ENCODE data around the gene PXMP4.
"Not testable (repeated sequence)": the region's sequence is repeated elsewhere in the genome, so short reads cannot be mapped to it uniquely, and the experiment has no call there.

The PXMP4 gene

DNA sequence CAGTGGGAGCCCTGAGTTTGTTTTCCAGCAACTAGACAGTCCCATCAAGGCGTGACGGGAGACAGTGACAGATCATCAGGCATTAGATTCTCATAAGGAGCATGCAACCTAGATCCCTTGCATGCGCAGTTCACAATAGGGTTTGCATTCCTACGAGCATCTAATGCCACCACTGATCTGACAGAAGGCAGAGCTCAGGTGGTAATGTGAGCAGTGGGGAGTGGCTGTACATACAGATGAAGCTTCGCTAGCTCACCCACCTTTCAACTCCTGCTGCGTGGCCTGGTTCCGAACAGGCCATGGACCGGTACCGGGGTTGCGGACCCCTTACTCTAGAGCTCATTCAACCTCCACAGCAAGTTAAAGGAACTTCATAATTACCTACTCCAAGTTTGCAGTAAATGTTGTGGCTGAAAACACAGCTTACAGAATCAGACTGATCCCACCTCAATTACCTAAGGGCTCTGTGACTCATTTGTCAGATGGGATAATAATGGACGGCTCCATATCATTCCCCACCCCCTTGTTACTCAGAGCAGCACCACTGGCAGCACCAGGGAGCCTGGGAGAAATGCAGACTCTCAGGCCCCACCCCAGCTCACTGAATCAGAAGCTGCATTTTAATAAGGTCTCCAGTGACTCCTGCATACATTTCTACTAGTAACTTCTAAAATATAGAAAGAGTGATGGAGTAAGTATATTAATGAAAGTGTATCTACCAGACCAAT is 15.7 kb downstream of the PXMP4 start:
- no peak for DNase-seq (ENCODE audit: low read depth in 1 of 2, low spot score in 1 of 2)

DNA sequence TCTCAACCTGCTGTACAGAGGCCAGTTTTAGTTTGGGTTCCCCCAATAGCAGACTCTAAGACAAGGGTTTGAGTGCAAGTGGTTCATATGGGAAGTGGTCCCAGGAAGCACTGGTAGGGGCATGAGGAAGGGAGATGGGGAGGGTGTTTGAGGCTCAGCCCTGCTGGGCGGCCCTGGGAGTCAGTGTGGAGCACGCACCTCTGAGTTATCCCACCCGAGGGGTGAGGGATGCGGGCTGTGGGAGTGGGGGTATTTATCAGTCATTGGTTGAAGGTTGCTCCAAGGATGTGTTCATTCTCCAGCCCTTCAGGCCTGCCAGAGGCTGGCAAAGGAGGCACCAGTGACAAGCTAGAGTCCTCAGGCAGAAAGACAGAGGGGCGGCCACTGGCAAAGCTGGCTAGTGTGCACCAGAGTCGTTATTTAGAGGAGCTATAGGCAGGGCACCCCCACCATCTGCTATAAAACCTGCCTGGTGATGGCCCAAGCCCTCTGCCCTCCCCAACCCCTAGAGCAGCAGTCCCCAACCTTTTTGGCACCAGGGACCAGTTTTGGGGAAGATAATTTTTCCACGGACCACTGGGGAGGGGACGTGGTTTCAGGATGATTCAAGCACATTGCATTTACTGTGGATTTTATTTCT is 16.5 kb downstream of the PXMP4 start:
- DNase-seq (ENCODE audit: low read depth in 1 of 2, low spot score in 1 of 2): no peak

DNA sequence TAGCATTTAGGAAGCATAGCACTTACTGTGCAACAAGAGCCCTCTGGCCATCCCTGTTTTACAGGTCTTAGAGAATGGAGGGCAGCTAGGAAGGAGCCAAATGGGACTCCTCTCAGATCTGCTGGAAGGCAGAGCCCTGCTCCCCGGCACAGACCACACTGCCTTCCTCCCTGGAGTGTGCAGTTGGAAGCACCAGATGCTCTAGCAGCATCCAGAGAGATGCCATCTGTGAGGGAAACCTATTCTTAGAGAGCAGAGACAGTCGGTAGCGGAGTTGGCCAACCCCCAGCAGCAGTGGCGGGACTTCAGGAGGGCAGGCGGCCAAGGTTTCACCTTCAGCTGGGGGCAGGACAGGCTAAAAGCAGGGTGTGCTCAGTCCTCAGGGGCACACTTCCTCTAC is 17.2 kb downstream of the PXMP4 start:
- no peak for DNase-seq (ENCODE audit: low read depth in 1 of 2, low spot score in 1 of 2)

DNA sequence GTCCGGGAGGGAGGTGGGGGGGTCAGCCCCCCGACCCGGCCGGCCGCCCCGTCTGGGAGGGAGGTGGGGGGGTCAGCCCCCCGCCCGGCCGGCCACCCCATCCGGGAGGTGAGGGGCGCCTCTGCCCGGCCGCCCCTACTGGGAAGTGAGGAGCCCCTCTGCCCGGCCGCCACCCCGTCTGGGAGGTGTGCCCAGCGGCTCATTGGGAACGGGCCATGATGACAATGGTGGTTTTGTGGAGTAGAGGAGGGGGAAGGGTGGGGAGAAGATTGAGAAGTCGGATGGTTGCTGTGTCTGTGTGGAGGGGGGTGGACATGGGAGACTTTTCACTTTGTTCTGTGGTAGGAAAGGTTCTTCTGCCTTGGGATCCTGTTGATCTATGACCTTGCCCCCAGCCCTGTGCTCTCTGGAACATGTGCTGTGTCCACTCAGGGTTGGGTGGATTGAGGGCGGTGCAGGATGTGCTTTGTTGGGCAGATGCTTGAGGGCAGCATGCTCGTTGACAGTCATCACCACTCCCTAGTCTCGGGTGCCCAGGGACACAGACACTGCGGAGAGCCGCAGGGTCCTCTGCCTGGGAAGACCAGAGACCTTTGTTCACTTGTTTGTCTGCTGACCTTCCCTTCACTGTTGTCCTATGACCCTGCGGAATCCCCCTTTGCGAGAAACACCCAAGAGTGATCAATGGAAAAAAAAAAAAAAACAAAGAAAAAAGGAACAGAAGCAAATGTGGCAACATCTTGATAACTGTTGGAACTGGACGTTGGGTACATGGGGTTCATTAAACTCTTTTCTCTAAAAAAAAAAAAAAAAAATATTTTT is 18.3 kb downstream of the PXMP4 start:
- no peak for DNase-seq (ENCODE audit: low read depth in 1 of 2, low spot score in 1 of 2)

DNA sequence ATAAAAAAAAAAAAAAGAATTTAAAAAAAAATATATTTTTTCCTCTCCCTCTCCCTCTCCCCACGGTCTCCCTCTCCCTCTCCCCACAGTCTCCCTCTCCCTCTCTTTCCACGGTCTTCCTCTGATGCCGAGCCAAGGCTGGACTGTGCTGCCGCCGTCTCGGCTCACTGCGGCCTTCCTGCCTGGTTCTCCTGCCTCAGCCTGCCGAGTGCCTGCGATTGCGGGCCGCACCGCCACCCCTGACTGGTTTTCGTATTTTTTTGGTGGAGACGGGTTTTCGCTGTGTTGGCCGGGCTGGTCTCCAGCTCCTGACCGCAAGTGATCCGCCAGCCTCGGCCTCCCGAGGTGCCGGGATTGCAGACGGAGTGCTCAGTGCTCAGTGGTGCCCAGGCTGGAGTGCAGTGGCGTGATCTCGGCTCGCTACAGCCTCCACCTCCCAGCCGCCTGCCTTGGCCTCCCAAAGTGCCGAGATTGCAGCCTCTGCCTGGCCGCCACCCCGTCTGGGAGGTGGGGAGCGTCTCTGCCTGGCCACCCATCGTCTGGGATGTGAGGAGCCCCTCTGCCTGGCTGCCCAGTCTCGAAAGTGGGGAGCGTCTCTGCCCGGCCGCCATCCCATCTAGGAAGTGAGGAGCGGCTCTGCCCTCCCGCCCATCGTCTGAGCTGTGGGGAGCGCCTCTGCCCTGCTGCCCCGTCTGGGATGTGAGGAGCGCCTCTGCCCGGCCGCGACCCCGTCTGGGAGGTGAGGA is 19.2 kb downstream of the PXMP4 start:
- DNase-seq (ENCODE audit: low read depth in 1 of 2, low spot score in 1 of 2): not testable (repeated sequence)

DNA sequence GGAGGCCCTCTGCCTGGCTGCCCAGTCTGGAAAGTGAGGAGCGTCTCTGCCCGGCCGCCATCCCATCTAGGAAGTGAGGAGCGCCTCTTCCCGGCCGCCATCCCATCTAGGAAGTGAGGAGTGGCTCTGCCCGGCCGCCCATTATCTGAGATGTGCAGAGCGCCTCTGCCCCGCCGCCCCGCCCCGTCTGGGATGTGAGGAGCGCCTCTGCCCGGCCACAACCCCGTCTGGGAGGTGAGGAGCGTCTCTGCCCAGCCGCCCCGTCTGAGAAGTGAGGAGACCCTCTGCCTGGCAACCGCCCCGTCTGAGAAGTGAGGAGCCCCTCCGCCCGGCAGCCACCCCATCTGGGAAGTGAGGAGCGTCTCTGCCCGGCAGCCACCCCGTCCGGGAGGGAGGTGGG is 21.1 kb downstream of the PXMP4 start:
- DNase-seq (ENCODE audit: low read depth in 1 of 2, low spot score in 1 of 2): not testable (repeated sequence)

DNA sequence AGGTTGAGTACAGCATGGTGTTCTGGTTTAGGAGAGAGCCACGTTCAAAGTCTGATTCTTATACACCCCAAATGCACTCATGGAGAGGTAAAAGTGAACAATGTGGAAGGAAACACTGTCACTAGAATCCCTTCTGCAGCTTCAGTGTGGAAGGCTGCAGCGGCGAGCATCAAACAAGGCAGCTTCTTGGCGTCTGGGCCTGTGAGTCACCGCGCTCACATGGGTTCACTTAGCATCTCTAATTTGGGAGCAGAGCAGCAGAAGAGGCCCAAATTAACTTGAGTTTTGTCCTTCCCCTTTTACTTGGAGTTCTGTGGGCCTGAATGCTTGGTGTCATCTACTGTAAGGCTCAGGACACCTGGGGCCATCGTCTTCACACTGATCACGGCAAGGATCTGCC is 23.0 kb downstream of the PXMP4 start:
- DNase-seq (ENCODE audit: low read depth in 1 of 2, low spot score in 1 of 2): no peak

DNA sequence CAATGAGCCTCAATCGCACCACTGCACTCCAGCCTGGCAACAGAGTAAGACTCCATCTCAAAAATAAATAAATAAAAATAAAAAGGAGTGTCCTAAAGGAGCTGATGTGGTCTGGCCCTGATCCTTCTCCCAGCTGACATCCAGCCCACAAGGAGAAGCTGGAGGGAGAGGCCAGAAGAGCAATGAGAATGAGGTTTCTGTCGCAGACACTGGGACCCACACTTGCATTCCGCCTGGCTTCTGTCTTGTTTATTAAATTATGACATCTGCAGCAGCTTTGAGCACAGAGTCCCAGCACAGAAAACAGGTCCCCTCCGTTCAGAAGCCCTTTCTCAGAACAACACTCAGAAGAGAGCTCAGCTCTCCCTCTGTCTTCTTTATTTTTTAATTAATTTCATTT is 23.7 kb downstream of the PXMP4 start:
- no peak for DNase-seq (ENCODE audit: low read depth in 1 of 2, low spot score in 1 of 2)

DNA sequence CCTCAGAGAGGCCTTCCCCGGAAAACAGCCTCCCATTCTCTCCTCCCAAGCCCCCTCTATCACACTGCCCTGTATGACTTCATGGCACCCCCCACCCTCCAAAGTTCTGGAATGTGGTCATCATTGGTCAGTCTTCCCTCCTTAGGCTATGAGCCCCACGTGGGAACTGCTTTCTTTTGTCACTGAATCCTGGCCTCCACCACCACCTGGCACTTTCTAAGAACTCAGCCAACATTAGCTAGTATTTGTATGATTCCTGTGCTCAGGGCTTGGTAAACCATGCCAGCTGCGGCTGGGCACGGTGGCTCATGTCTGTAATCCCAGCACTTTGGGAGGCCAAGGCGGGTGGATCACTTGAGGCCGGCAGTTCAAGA is 25.5 kb downstream of the PXMP4 start:
- DNase-seq (ENCODE audit: low read depth in 1 of 2, low spot score in 1 of 2): no peak

DNA sequence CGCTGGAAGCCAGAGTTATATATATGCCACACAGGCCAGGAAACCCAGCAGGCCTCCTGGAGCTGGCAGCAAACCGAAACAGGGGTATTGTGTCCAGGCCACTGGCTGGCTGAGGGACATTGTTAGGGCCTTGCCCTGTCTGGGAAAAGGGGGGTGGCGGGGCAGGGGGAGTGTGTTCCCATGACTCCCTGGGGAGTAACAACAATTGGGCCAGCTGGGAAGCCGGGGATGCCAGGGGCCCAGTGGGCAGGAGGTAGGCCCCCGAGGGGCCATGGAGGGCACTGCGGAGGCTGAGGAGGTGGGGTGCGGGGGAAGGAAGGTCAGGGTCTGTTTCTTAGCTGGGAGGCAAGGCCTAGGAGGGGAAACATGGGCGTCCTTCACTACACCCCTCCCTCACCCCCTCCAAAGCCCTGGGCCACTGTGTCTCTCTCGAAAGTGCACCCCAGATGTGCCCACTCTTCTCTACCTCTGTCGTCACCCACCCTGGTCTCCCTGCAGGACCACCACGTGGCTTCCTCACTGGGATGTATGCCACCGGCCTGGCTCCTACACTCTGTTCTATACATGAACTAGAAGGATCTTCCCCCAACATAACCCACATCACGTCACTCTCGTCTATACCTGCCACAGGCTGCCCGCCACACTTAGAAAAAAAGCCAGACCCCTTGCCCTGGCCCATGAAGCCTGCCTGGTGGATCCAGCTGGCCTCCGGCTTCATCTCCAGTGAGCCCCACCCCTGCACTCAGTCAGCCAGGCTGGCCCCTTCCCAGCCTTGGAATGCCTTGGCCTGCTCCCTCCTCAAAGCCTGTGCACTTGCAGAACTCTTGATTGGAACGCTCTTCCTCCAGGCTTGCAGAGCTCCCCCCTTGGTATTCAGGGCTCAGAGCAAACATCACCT is 26.1 kb downstream of the PXMP4 start:
- DNase-seq (ENCODE audit: low read depth in 1 of 2, low spot score in 1 of 2): no peak

DNA sequence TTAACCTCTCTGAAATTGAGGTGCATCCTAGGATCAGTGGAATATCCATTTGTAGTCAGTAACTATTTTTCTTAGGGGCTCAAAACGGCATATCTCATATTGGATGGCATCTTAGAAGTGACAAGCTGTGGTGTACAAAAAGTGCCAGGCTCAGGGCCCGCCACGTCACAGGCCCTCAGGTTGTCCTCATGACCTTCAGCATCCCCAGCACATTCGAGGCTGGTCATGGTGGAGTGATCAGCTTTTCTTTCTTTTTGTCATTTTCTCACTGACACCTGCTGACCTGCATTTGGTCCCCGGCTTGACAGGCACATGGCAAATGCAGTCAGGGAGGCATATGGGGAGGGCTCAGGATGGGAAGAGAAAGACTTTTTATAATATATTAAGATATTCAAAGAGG is 26.8 kb downstream of the PXMP4 start:
- no peak for DNase-seq (ENCODE audit: low read depth in 1 of 2, low spot score in 1 of 2)

DNA sequence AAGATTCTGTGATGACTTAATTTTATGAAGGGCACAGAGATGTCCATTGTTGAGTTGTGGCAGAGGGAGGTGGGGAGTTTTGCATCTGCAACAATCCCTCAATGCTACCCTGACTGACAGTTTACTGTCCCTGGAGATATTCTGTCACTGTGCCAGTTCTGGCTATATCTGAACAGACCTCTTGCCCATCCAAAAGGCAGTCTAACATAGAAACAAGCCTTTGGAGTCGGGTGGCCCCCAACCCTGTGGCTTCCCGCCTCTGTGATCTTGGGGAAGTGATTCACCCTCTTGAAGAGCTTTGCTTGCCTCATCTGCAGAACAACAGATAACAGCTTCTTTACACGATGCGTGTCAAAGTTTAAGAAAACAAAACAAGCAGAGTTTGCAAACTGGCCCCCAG is 30.1 kb downstream of the PXMP4 start:
- peak in 1 of 2 donors; percentile 31 for DNase-seq (ENCODE audit: low read depth in 1 of 2, low spot score in 1 of 2)

DNA sequence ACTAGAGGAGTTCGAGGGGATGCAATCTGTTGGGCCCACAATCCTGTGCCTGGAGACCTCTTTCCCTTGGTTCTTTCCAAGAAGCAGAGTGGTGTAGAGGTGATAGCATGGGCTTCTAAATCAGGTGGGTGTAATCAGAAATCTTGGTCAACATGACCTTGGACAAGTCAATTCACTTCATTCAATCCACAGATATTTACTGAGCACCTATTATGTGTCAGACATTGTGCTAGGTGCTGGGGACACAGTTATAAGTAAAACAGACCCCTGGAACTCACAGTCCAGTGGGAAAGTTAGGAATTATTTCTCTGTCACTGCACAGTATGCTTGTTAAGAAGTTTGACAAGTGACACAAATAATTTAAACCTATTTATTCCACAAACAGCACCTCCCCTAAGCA is 30.6 kb downstream of the PXMP4 start:
- DNase-seq (ENCODE audit: low read depth in 1 of 2, low spot score in 1 of 2): no peak

DNA sequence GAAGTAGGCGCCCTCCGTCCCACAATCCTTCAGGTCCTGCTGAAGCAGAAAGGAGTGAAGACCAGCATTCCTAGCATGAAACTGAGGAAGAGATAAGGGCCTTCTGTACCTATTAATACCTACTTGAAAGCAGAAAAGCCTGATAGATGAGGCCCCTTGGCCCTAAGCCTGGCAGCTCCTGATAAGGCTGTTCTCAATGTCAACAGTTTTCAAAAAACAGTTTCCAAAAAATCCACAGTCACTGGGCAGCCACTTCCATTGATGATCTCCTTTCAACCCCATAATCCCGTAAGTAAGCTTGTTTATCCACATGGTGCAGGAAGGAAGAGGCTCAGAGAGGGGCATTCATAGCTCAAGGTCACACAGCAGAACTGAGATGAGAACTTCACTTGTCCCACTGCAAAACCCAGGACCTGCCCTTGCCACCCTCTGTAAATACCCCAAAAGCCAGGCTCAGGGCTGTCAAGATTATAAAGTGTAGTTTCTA is 31.1 kb downstream of the PXMP4 start:
- DNase-seq (ENCODE audit: low read depth in 1 of 2, low spot score in 1 of 2): no peak

DNA sequence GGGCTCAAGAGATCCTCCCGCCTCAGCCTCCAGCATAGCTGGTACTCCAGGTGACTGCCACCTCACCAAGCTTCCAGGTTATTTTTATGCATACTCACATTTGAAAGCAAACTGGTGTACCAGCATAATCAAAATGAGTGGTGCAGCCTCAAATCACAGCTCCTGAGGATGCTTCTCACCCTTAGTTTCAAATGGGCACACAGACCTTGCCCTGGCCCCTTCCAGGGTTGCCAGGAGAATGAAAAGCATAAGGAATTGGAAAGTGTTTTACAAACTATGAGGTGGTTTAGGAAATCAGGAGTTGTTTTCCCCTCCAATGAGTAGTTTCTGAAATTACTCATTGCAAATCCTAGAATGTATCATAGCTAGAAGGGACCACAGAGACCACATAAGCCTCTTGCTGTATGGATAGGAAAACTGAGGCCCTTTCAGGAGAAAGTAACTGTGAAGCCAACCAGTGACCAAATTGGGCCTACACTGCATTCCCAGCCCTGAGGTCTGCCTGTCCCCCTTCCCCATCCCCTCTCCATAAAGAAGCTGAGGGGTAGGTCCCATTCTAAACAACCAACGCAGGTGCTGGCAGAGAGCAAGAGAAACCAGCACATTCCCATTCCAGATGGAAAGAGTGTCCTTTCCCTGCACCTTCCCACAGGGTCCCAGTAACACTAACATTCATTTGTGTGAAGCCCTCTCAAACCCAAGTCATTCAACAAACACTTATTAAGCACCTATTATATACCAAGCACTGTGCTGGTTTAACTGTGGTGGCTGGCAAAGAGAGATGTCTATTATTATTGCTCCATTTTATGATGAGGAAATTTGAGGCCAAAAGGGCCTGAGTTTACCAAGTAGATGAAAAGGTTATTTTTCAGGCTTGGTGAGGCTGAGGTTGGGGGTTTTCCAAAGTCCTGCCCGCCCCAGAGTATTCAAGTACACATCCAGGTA is 31.8 kb downstream of the PXMP4 start:
- no peak for DNase-seq (ENCODE audit: low read depth in 1 of 2, low spot score in 1 of 2)

DNA sequence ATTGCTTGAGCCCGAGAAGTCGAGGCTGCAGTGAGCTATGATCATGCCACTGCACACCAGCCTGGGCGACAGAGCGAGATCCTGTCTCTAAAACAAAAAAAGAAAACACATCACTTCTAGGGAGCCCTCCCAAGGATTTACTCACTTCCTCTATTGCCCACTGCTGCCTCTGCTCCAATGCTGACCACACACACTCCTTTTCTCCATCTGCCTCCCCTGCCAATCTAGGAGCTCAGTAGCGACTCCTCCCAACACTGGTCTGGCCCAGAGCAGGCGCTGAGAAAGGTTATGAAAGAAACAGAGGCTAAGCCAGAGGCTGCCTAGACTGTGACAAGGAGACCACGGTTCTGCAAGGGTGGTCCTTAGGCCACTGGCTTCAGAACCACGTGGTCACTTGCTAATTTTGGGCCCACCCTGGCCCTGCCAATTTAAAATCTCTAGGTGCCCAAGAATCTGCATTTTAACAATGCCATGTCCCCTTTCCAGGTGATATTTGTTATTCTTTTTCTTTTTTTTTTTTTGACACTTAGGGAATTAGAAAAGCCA is 32.7 kb downstream of the PXMP4 start:
- DNase-seq (ENCODE audit: low read depth in 1 of 2, low spot score in 1 of 2): no peak

DNA sequence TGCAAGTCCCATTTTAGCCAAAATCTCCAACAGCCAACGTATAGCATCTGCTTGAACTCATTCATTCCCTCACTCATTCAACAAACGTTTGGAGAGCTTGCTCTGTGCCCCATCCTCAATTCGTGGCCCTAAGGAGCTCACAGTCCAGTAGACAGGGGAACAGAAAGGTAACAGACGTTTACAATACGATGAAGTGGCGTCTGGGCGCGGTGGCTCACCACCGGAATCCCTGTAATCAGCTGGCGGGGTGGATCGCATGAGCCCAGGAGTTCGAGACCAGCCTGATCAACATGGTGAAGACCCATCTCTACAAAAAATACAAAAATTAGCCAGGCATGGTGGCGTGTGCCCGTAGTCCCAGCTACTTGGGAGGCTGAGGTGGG is 33.1 kb downstream of the PXMP4 start:
- DNase-seq (ENCODE audit: low read depth in 1 of 2, low spot score in 1 of 2): no peak

DNA sequence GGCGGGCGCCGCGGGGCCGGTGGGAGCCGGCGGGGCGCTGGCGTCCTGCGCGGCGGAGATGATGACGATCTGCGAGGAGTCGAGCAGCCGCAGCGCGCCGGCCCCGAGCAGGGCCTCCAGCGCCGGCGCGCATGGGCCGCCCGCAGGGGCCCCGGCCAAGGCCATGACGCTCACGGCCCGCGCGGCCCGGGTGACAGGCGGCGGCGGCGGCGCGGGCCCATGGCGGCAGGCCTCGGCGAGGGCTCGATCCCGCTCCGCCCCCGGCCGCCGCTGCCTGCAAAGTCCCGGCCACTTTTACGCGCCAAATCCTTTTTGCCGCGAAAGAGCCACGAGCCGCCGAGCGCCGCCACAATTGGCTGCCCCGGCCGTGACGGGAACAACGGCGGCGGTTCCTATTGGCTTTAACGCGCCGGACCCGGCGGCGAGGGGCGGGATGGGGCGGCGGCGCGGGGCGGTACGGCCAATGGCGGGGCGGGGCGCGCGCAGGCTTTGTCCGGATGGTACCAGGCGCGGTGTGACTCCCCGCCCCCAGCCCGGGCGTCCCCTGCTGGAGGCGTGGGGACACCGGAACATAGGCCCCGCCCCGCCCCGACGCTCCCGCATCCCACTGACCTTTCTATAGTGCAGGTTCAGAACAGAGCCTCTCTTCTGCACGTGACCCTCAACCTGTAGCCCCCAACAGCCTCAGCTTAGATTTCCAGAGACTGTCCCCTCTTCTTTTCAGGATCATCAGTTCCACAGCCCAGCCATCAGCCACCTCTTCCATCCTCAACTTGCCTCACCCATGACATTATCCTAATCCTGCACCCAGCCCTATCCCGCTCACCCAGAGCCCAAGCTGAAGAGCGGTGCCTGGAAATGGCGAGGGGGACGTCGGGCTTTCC is 33.8 kb downstream of the PXMP4 start, which contains the start of gene E2F1:
E2F1 (minus strand) TSS at position 286 of the 884 bp plus-strand sequence; CDS start at position 165, 121 bp downstream.
- peak; percentile 87 to 94 for DNase-seq (ENCODE audit: low read depth in 1 of 2, low spot score in 1 of 2)
